GM21390 (cell line): ENCODE data around the gene DYNLT5.
"Not testable (repeated sequence)": the region's sequence is repeated elsewhere in the genome, so short reads cannot be mapped to it uniquely, and the experiment has no call there.

ENCODE experiments used
- ATAC-seq: cut with Tn5 transposase; IDR thresholded peaks from one replicate; pipeline ENCODE4 v1.9.1; 2021; ENCODE audit not compliant: unreplicated experiment

Gene DYNLT5

DNA sequence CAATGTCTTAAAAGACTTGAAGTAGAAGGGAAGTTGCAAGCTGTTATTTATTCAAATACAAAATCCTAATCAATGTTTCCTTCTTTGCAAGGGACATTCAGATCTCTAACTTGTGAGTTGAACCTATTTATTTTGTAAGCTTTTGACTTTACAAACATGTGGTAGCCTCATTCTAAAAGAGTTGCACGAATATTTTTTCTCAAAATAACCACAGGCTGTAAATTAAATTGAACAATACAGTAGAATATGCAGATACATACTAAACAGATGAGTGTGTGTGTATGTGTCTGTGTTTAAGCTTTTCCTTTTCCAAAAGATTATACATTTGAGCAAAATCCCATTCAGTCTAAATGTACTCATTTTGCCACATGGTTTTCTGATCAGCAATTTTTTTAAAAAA lies 4.8 kb upstream of the DYNLT5 start:
- ATAC-seq = no peak

DNA sequence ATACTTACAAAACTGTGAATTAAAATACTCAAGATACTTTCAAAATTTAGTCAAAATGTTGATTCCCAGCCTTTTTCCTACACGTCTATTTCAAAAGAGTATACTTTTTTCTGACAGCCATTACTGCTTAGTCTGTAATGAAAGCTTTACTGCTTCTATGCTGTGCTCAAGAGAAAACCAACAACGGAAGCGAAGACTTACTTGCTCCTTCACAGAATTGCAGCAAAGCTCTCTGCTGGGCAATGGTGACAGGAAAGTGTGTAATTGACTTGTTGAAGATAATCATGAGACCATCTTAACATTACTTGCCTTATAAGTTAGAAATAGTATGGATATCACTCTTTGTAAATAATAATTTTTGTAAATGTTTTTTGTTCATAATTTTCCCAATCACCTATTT lies 1.7 kb upstream of the DYNLT5 start:
- ATAC-seq = no peak

DNA sequence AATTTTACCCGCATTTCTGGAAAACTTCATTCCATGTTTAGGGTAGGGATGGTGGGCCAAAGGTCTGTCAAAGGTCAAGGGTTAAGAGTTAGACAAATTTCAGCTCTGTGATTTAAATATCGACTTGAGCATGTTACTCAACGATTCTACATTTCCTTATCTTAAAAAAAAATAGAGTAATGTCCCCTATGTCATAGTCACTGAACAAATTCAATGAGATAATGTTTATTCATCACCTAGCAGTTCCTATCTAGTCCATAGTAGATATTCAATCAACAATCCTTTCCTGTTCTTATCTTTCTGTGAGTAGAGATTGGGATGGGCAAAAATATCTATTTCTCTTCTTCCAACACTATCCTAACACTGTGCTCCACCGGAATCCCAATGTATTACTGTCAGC lies 1.1 kb upstream of the DYNLT5 start:
- no peak for ATAC-seq

DNA sequence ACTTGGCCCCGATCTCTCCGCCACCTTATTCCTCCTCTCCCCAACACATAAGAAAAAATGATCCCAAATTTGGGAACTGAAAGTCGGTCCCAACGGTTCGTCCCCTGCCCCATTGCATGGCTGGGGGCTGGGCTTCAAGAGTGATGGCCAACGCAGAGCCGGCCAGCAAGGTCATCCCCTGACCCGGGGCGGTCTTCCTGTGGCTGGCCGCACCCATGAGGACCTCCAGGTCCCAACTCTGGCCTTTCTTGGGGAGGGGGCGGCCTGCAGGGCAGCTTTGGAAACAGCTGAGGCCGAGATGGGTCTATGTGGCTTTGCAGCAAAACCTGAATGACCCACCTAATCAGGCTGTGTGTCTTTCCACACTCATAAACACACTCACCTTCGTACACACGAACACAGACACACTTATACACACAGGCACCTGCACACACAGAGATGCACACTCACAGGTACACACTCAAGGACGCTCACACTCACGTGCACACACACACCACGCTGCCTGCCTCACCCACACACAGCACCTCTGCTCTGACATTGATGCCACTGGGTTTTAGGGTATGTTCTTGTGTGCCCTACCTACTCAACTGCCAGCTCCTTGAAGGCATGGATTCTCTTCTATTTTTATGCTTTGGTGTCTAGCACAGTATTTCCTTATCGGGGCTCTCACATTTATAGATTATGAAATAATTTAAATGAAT lies 562 bp downstream of the DYNLT5 start:
- no peak for ATAC-seq

DNA sequence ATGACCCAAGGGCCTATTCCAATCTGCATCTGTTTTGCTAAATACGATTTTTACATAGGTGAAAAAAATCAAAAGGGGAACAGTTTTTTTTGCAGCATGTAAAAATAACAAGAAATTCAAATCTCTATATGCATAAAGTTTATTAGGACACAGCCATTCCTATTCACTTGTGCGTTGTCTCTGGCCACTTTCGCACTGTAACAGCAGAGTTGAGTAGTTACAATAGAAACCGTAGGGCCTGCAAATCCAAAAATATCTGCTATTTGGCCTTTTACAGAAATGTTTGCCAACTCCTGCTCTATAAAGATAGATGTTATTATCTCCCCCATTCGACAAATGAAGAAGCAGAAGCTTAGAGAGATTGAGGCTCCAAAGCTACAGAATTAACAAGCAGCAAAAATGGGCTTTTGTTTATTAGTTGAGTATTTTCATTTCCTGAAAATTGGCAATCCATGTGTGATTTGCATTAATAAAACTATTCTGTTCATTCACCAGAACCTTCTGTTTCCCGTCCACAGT lies 5.5 kb downstream of the DYNLT5 start:
- no peak for ATAC-seq

DNA sequence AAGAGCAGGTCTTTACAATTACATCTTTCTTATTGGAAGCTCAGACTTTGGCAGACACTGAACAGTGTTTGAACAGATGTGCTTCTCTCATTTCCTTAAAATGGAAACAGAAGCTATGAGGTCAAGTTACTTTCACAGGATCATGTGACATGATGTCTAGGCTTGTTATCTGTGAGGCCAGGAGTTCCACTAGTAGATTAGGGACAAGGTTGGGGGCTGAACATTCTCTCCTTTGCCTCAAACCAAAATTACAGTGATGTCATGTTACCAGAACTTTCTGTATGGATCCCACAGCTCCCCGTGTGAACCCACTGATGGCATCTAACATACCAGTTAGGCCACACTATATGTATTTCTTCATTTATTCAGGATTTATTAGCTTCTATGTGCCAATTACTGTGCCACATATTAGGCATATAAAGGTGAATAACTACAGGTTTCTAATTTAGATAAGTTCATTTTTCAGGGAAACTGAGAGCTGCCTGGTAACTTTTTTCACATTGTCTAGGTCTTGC lies 6.0 kb downstream of the DYNLT5 start:
- ATAC-seq = peak; percentile 99

DNA sequence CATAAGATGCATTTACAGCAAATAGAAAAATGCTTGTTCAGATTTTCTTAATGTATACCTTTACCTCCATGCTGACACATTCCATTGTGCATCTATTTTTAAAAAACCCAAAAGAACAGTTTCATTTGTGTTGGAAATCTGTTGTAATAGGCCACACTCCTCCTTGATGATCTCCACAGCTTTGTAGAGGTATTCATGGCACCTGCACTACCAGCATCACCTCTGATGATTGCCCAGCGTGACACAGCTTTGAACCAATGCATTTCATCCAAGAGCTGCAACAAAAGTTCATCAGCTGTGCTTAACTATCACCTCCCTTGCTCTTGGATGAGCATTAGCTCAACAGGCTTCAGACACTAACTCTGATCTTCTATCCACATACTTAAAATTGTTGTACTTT lies 8.2 kb downstream of the DYNLT5 start:
- no peak for ATAC-seq

DNA sequence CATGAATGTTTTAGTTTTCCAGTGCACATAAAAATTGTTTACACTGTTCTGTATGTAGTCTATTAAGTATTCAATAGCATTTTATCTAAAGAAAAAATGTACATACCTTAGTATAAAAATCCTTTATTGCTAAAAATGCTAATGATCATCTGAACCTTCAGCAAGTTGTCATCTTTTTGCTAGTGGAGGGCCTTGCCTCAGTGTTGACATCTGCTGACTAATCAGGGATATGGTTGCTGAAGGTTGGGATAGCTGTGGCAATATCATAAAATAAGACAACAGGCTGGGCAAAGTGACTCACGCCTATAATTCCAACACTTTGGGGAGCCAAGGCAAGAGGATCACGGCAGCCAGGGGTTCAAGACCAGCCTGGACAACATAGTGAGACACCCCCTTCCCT lies 9.0 kb downstream of the DYNLT5 start:
- no peak for ATAC-seq

DNA sequence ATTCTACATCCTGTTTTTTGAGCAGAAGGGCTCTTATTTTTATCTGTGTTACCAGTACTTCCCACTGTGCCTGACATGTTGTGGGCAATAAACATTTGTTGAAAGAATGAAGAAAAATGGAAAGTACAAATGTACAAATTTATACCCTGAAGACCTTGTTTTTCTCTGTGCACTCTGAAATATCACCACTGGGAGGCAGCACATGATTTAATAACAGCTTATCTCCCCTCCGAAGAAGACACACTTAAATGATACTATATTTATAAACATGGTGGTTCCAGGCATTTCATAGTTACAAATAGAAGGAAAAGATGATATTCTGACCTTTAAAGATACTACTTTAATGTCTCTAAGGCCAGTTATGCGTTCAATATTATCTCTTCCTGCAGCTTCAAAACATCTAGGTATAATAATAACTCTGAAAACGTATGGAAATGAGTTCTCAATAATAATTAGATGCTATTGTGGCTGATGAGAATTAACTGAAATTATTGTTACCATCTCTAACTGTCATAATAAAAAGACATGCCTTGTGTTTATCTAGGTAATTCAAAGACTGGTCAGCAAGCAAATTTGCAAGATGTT lies 12.8 kb downstream of the DYNLT5 start:
- ATAC-seq = peak; percentile 72

DNA sequence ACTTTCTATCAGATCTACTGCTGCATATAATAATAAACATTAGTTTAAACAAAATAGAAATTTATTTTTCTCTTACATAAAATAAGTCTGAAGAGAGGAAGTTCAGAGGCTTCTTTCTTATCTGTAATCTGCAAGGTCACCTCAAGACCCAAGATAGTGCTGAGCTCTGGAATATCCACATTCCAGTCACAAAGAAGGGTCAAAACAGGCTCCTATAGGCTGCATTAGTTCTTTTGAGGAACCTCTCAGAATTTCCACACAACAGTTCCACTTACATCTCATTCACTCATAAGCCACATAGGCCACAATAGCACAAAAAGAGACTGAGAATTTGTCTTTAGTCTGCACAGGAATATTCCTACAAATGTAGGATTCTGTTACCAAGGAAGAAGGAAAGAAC lies 15.4 kb downstream of the DYNLT5 start:
- no peak for ATAC-seq

DNA sequence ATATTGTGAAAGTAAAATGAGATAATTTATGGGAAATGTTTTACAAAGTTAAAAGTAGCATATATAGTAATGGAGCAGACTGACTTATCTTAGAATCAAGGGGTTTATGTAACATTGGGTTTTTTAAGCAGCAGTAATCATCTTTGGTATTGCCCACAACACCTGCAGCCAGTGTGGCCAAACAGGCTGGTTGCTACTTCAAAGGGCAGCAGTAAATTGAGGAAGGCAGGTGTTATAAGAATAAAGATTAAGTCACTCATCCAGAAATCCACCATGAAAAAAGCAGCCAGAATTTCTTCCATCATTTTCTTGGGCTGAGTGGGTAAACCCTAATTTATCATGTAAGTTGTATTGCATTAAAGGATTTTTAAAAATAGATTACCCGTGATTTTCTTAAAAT lies 16.7 kb downstream of the DYNLT5 start:
- ATAC-seq = no peak

DNA sequence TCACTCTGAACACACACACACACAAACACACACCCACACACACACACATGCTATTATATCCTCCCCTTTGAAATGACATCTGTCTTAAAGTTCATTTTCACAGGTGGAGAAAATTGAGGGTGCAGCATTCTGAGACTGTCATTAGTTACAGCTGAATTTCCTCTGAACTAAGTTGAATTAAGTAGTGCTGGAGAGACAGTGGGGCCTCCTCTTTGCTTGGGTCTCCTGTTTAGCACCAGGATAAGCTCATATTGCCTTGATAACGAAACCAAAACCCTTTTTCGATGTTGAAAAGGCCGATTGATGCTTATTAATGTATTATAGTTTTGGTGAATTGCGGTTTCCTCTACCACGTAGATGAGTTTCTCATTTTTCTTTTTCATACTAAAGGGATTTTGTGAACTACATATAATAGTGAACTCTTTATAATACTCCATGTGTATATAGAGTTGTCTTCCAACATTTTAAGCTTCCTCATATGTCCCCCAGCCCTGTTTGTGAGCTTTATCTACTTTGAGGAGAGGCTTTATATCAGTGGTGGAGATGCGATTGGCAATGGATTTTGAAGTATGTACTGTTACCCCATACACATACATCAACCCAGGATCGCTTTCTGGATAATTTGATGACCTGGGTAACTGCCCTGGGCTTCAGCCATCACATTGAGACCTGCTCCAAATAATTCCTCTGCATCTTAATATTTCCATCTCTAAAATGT lies 17.4 kb downstream of the DYNLT5 start:
- ATAC-seq = no peak

DNA sequence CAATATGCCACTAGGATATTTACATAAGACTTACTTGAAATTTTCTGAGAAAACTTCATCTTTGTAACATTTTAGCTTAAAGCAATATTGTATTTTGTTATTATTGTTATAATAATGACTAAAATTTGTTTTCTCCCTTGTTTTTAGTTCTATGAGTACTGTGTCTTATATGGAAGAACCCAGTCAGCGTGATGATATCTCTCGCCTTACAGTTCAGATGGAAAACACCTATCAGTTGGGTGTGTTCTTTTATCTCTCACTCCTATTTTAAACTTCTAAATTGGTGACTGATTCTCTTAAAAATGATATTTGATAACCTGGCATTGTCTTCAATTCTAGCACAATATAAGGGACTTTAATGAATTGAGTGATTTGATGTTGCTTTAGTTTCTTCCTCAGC lies 18.0 kb downstream of the DYNLT5 start:
- ATAC-seq = no peak

DNA sequence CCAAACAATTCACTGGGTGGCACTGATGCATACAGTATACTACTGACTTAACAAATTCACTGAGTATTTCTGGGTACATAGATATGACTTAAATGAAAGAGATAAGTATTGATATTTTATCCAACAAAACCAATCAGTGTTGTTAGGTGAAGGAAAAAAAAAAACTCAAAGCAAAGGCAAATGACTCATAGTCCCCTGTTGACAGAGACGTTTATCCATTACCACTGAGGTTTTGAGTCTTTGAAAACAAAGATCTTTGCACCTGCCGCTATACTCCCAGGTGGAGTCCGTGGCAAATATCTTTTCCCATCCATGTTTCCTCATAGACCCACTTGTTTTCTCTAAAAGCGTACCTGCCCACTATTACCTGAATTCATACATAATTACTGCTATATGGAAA lies 18.4 kb downstream of the DYNLT5 start:
- no peak for ATAC-seq

DNA sequence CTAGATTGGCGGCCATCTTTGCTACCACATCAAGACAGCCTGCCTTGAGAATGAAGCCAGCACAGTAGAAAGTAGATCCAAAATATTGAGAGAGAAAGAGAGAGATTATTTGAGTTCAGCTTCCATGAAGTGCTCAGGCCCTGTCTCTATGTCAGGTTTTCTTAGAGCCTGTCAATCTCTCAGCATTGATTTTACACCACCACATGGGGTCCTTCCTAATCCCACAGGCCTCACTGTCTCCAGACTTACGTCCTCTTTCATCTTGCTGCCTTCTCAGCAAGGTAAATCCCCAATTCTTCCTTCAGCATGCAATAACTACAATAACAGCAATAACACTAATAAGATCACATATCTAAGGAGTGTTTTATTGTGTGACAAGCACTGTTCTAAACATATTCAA lies 21.0 kb downstream of the DYNLT5 start:
- ATAC-seq = no peak

DNA sequence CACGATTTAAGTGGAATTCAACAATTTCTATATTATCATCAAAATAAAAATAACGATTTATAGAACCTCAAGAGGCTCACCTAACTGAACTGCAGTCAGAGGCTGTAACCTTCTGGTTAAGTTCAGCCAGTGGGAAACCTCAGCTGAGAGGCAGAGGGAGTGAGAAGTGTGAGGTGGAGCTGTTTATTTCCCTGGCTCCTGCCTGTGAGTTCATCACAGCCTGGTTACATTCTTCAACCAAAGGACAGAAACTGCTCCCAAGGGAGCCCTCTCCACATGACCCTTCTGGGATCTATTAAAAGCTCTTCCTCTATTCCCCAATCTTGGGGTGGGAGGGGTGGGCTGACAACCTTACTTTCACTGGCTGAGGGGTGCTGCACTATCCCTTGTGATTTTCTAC lies 22.2 kb downstream of the DYNLT5 start:
- no peak for ATAC-seq

DNA sequence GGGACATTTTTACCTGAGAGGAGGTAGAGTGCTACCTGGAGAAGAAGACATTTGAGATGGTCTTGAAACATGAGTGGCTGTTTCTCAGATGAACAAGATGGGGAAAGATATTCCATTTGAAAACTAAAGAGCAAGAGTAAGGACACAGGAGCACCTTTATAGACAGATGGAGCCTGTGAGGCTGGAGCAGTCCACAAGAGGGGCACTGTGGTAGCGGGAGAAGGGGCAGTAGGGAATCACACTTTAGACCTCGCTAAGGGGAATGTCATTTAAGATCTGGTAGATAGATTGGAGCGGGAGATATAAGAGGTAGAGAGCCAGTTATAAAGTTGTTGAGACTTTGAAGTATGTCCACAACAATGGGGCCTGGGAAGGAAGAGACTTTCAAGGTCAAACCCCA lies 23.4 kb downstream of the DYNLT5 start:
- ATAC-seq = no peak

DNA sequence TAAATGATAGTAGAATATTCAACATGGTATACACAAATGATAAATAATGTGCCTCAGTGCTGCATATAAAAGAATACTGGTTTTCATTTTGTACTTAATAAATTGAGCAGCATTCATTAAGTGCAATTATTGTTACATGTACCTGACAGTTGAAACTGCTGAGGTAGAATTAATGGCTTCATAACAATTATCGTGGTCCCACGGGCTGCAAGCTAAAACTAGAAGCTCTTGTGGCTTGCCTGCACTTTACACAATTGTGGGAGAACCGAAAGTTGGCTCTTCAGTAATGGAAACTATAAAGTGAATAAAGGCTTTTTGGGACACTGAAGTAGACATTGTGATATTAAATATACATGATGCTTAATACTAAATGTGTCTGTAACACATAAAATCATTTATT lies 25.6 kb downstream of the DYNLT5 start:
- ATAC-seq = no peak

DNA sequence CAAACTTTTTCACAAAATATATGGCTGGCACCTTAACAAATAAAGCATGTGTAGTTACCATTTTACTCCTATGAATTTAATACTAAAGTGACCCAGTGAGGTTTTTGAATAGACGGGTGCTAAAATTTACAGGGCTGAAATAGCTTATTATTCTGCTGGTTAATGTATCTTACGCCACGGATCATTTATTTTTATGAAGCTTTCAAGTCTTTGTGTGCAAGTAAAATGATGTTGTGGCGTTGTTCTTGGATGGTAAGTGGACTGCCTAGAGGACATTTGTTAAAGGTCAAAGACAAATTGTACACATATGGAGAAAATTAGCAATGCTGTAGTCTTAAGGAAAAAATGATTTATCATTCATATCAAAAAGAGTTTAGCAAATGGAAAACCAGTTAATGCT lies 26.0 kb downstream of the DYNLT5 start:
- no peak for ATAC-seq

DNA sequence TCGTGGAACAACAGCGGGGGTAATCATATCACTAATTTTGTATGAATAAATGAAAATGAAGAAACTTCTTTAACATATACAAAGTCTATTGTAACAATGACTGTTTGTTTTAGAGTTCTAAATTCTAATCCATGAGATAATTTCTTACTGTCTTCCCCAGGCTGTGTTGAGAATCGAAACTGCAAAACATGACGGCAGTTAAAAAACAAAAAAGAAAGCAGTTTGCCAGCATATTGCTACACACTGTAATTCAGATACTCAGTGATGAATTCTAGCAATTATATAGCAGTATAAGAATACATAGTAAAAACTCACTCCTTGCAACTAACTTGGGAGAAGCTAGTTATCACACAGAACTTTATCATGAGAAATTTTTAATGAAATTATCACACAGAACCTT lies 26.7 kb downstream of the DYNLT5 start:
- no peak for ATAC-seq

DNA sequence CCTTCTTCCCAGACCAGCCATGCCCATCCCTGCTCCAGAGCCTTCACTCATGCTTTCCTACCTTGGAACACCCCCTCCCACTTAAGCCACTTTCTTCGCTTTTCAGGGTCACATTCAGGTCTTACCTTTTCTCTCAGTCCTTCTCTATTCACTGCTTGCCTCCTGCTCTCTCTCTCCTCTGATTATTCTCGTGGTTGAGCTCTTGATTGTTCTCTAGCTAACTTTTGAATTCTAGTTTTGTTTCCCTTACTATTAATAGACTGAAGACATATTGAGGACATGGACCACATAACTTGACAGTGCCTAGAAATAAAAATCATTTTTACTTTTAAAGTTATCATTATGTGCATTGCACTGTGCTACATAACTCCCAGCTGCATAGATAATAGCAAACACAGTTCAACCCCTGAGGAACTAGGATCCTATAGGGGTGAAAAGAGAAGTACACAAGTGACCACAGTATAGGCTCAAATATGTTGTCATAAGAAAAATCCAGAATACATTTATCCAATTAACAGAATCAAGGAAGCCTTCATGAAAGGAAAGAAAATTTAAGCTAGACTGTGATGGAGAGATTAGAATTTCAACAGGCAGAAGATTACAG lies 27.3 kb downstream of the DYNLT5 start:
- ATAC-seq = no peak

DNA sequence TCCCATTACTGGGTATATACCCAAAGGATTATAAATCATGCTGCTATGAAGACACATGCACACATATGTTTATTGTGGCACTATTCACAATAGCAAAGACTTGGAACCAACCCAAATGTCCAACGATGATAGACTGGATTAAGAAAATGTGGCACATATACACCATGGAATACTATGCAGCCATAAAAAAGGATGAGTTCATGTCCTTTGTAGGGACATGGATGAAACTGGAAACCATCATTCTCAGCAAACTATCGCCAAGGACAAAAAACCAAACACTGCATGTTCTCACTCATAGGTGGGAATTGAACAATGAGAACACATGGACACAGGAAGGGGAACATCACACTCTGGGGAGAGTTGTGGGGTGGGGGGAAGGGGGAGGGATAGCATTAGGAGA lies 33.5 kb downstream of the DYNLT5 start:
- ATAC-seq = not testable (repeated sequence)
